MCF 10A (cell line): Measurements from ENCODE around the gene SLC35B2. TPM values are rescaled to one million over a fixed set of nuclear protein-coding genes. Genes with fewer than 3 reads are reported as not detected.

Experiments used
- BruUV-seq: library from RNA; stranded (reverse); fragments of 400-500 nt; replicated peaks from 2 replicates; lab custom pipeline; 2021; lab: Mats Ljungman, UMichigan
- CTCF ChIA-PET: fragments of 300-600 bp; sonication (Branson Sonifier 250); formaldehyde crosslinking; extraction: SDS; loops from one replicate; lab custom pipeline; 2021; ENCODE audit warnings: antibody characterized with exemption, inconsistent platforms; lab: Yijun Ruan, JAX
- POLR2A ChIA-PET: fragments of 300-600, 350-650 bp; sonication (Branson Sonifier 250); formaldehyde crosslinking; extraction: SDS; loops from one replicate; lab custom pipeline; 2020; ENCODE audit warnings: antibody characterized with exemption, inconsistent platforms; lab: Yijun Ruan, JAX
- DNase-seq: peaks from one replicate; pipeline ENCODE4 v3.0.0-alpha.2; 2018; ENCODE audit not compliant: unreplicated experiment
- H3K27ac Mint-ChIP-seq: one replicate; pipeline ENCODE4 v1.8.0; 2022; ENCODE audit warnings: mild to moderate bottlenecking, low read depth, mixed read lengths; ENCODE audit not compliant: unreplicated experiment
- H3K27me3 Mint-ChIP-seq: one replicate; pipeline ENCODE4 v1.8.0; 2022; ENCODE audit warnings: mixed read lengths; ENCODE audit not compliant: insufficient read depth, unreplicated experiment
- H3K36me3 Mint-ChIP-seq: one replicate; pipeline ENCODE4 v1.8.0; 2022; ENCODE audit warnings: mild to moderate bottlenecking, moderate library complexity, mixed read lengths; ENCODE audit not compliant: insufficient read depth, unreplicated experiment
- H3K4me1 Mint-ChIP-seq: one replicate; pipeline ENCODE4 v1.8.0; 2022; ENCODE audit warnings: mixed read lengths; ENCODE audit not compliant: insufficient read depth, unreplicated experiment
- H3K4me3 Mint-ChIP-seq: one replicate; pipeline ENCODE4 v1.8.0; 2022; ENCODE audit warnings: mild to moderate bottlenecking, moderate library complexity, mixed read lengths; ENCODE audit not compliant: unreplicated experiment
- H3K9me3 Mint-ChIP-seq: one replicate; pipeline ENCODE4 v1.8.0; 2022; ENCODE audit warnings: mixed read lengths; ENCODE audit not compliant: unreplicated experiment
- CTCF ChIP-seq: fragments of 200-600 bp; IDR thresholded peaks from one replicate; pipeline ENCODE4 v1.8.0; 2022; ENCODE audit warnings: antibody characterized with exemption, mild to moderate bottlenecking; ENCODE audit not compliant: unreplicated experiment
- intact Hi-C: fragments of 100-400 bp; cut with micrococcal nuclease; formaldehyde crosslinking; loops from 2 replicates; pipeline ENCODE4 v1.14.1; 2022
- total RNA-seq: library from RNA; stranded (reverse); gene quantifications from 2 replicates; pipeline ENCODE4 v1.2.3, GENCODE V29; 2022

SLC35B2 gene
- total RNA-seq, 1 experiment from 2014 or later, result 27.1 TPM

- Mint-ChIP-seq H3K4me3 (no peak overlapping the region), H3K4me1 (no peaks in the 10 kb centered on the region), H3K27ac (no peak overlapping the region), H3K9me3 (no peaks in the 10 kb centered on the region), H3K27me3 (peaks cover 76% of the 10 kb centered on the region), H3K36me3 (no peaks in the 10 kb centered on the region)
- CTCF ChIA-PET, result interaction anchor here (0.6 to 0.9 kb wide), 2 partner anchors 37 to 193 kb away, joined by 3 read pairs; no protein-coding TSS in a partner anchor
- BruUV-seq, result no TSS peak
- POLR2A ChIA-PET, result interaction anchor here (0.6 kb wide), 1 partner anchor 25 kb away, joined by 4 read pairs; no protein-coding TSS in a partner anchor
- intact Hi-C loops, result no loop called here
- no peak for TF ChIP-seq CTCF
- no peak for DNase-seq
Measured at GRCh38 chr6:44289726-44290260, 32.5 kb upstream of the SLC35B2 start.

DNA sequence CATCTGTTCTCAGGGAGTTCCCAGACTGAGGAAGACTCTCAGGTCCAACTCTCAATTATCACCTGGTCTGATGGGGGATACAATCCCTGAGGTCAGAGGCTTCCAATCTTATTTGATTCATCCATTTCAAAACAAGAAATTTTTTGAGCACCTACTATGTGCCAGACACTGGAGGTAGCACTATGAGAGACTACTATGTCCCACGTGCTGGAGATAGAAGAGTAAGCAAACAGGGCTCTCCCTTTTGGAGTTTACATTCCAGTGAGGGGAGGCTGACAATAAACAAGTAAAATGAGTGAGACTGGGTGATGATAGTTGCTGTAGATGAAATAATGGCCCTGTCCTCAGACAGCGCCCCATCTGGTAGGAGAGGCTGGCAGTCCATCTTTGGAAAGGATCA is 29.4 kb upstream of the SLC35B2 start:
- no peak for TF ChIP-seq CTCF
- BruUV-seq, result no TSS peak

GRCh38 chr6:44286285-44286565 is 28.9 kb upstream of the SLC35B2 start:
- H3K27ac Mint-ChIP-seq, result no peak overlapping the region
- no peak for DNase-seq
- H3K4me1 Mint-ChIP-seq, result no peaks in the 10 kb centered on the region
- TF ChIP-seq CTCF, result no peak
- CTCF ChIA-PET, result no interaction called here
- POLR2A ChIA-PET, result no interaction called here
- peaks cover 81% of the 10 kb centered on the region for H3K27me3 Mint-ChIP-seq
- no peak overlapping the region for H3K4me3 Mint-ChIP-seq
- no peaks in the 10 kb centered on the region for H3K9me3 Mint-ChIP-seq
- intact Hi-C loops, result no loop called here
- H3K36me3 Mint-ChIP-seq, result no peaks in the 10 kb centered on the region
- BruUV-seq, result no TSS peak

More for the DNA sequence above, 29.4 kb upstream of the SLC35B2 start:
- Mint-ChIP-seq H3K4me1 (no peaks in the 10 kb centered on the region), H3K4me3 (no peak overlapping the region), H3K27ac (no peak overlapping the region), H3K36me3 (no peaks in the 10 kb centered on the region), H3K27me3 (peaks cover 86% of the 10 kb centered on the region), H3K9me3 (no peaks in the 10 kb centered on the region)
- ChIA-PET POLR2A (no interaction called here), CTCF (no interaction called here)
- intact Hi-C loops, result no loop called here
- no peak for DNase-seq

DNA sequence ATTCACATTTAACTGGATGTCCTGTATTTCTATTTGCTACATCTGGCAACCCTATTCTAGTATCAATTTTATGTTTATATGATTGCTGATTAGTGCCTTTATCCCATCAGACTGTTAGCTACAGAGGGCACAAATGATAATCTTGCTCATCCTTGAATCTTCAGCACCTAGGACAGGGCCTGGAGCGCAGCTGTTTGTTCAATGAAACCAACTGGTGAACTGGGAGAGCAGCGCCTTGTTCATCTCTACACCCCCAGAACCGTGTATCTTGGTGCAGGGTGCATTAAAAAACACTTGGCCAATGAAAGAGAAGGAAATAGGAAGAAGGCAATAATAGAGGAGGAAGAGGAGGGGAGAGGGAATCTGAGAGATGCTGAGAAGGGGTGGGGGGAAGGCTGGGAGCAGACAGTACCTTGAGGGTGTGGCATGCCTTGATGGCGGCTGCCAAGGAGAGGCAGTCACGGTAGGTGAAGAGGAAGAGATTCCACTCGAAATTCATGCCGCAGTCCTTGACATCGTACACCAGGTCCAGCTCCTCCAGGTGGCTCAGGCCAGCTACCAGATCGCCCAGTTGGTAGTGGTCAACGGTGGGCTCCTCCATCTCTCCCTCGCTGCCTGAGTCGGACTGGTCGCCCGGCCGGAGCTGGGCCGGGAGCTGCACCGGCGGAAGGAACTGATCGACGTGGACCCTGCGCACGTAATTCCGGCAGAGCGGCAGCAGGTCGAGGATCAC is 28.4 kb upstream of the SLC35B2 start:
- TF ChIP-seq CTCF, result no peak
- H3K27ac Mint-ChIP-seq, result no peak overlapping the region
- no peaks in the 10 kb centered on the region for H3K4me1 Mint-ChIP-seq
- intact Hi-C loops, result no loop called here
- no peak overlapping the region for H3K4me3 Mint-ChIP-seq
- H3K36me3 Mint-ChIP-seq, result no peaks in the 10 kb centered on the region
- peak; percentile 39 for DNase-seq
- H3K9me3 Mint-ChIP-seq, result no peaks in the 10 kb centered on the region
- POLR2A ChIA-PET, result interaction anchor here (1.3 kb wide), 1 partner anchor 27 kb away, joined by 4 read pairs; the partner anchor contains the start of gene AARS2
- H3K27me3 Mint-ChIP-seq, result peaks cover 75% of the 10 kb centered on the region
- no TSS peak for BruUV-seq
- CTCF ChIA-PET, result no interaction called here
